H1 (cell line): Measurements from ENCODE around the gene NDUFV1.
A peak's percentile ranks its signal among the peaks of the same experiment; 100 is the strongest.

Experiments
- CHD2 ChIP-seq: IDR thresholded peaks from 2 replicates; pipeline ENCODE4 v1.6.1; 2012; ENCODE audit warnings: low read length, improper control_type of control experiment
- CREB1 ChIP-seq: IDR thresholded peaks from 2 replicates; pipeline ENCODE4 v1.6.1; 2012; ENCODE audit warnings: inconsistent platforms
- EP300 ChIP-seq, 2 experiments: IDR thresholded peaks; 1 replicate in 1 of 2; 2 replicates in 1 of 2; pipeline ENCODE4 v1.6.1; 2011 to 2012; ENCODE audit warnings: low read depth in 2 of 2, low read length in 2 of 2, mild to moderate bottlenecking in 2 of 2, borderline replicate concordance in 1 of 2, inconsistent platforms in 1 of 2, moderate library complexity in 1 of 2
- JUND ChIP-seq: IDR thresholded peaks from 2 replicates; pipeline ENCODE4 v1.6.1; 2011; ENCODE audit warnings: mild to moderate bottlenecking, improper control_type of control experiment, low read length
- POLR2A ChIP-seq, 2 experiments: IDR thresholded peaks; 1 replicate in 1 of 2; 2 replicates in 1 of 2; pipeline ENCODE4 v1.6.1; 2011; ENCODE audit warnings: low read depth in 2 of 2, low read length in 2 of 2, mild to moderate bottlenecking in 2 of 2; ENCODE audit errors: control extremely low read depth in 1 of 2
- SP4 ChIP-seq: IDR thresholded peaks from 2 replicates; pipeline ENCODE4 v1.6.1; 2012; ENCODE audit warnings: low read length, inconsistent platforms
- TAF1 ChIP-seq: IDR thresholded peaks from 2 replicates; pipeline ENCODE4 v1.6.1; 2011; ENCODE audit warnings: mild to moderate bottlenecking, low read depth, low read length
- TBP ChIP-seq: IDR thresholded peaks from 2 replicates; pipeline ENCODE4 v1.6.1; 2011; ENCODE audit warnings: low read depth, low read length, improper control_type of control experiment
- TF ChIP-seq, protein P1 (sequence below), 3 experiments: IDR thresholded peaks; 1 replicate in 2 of 3; 2 replicates in 1 of 3; pipeline versions ENCODE4 v1.5.1 to v1.6.1; 2011; ENCODE audit warnings: low read length in 3 of 3, mild to moderate bottlenecking in 3 of 3, inconsistent platforms in 2 of 3, low read depth in 1 of 3, moderate library complexity in 1 of 3; ENCODE audit not compliant: insufficient read depth in 1 of 3; ENCODE audit errors: control extremely low read depth in 1 of 3

DNA sequence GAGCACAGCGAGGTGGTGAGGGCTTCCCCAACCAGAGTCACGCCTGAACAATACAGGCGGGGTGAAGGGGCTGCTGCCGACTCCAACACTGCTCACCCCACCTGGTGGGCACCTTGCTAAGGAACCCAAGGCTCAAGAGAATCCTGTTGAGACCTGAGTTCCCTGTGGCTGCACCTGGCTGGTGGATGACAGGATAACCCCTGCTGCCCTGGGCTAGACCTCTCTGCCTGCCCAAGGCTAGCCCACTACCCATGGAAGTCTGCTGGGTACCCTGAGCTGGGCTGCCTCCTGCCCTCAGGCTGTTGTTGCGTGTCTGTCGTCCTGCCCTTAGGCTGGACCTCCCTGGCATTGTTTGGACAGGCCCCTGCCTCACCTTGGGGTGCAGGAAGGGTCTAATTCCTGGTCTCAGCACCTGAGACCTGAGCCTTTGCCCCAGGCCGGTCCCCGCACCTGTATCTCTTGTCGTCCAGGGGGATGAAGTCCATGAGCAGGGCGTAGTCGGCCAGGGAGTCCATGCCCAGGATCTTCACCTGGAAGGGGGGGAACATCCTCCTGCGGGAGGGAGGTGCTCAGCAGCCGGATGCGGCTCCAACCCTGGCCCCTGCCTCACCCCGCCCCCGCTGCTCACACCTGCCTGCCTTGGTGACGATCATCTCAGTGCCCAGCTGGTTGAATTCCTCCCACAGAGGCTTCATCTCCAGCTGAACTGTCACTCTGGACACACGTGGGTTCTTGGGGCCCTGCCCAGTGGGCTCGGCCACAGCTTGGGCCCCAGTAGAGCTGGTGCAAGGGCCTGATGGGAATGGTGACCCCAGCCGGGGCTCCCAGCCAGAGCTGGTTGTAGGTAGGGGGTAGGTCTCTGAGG is 27.9 kb downstream of the NDUFV1 start:
- TF ChIP-seq CHD2 = no peak
- TF ChIP-seq, protein P1, sequence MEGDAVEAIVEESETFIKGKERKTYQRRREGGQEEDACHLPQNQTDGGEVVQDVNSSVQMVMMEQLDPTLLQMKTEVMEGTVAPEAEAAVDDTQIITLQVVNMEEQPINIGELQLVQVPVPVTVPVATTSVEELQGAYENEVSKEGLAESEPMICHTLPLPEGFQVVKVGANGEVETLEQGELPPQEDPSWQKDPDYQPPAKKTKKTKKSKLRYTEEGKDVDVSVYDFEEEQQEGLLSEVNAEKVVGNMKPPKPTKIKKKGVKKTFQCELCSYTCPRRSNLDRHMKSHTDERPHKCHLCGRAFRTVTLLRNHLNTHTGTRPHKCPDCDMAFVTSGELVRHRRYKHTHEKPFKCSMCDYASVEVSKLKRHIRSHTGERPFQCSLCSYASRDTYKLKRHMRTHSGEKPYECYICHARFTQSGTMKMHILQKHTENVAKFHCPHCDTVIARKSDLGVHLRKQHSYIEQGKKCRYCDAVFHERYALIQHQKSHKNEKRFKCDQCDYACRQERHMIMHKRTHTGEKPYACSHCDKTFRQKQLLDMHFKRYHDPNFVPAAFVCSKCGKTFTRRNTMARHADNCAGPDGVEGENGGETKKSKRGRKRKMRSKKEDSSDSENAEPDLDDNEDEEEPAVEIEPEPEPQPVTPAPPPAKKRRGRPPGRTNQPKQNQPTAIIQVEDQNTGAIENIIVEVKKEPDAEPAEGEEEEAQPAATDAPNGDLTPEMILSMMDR (IDR thresholded peaks at IDR 0.05; ENCODE audit: control extremely low read depth in 1 of 3, insufficient read depth in 1 of 3, low read depth in 1 of 3, low read length in 3 of 3) = peak in 2 of 3 experiments; percentile 1 to 8; a peak in 2 of 4 replicates
- no peak; a peak in 1 of 3 replicates for TF ChIP-seq POLR2A (IDR thresholded peaks at IDR 0.05; ENCODE audit: control extremely low read depth in 1 of 2, low read depth in 2 of 2, low read length in 2 of 2)
- no peak for TF ChIP-seq JUND
- TF ChIP-seq SP4 = no peak
- no peak for TF ChIP-seq TBP
- TF ChIP-seq CREB1 = no peak
- no peak for TF ChIP-seq TAF1
- TF ChIP-seq EP300 (IDR thresholded peaks at IDR 0.05; ENCODE audit: borderline replicate concordance in 1 of 2, low read depth in 2 of 2, low read length in 2 of 2) = no peak
